Activated gamma-delta T cell treated with Interleukin-2 at 50 U/mL for 16 hours (primary cell): ENCODE results near the gene NOSIP.

Experiments used
- DNase-seq: peaks from one replicate; pipeline ENCODE4 v3.0.0-alpha.2; 2020

Gene NOSIP

GRCh38 chr19:49594993-49595818, 14.8 kb upstream of the NOSIP start:
- no peak for DNase-seq

GRCh38 chr19:49594157-49594992, 14.0 kb upstream of the NOSIP start:
- DNase-seq = no peak

GRCh38 chr19:49593233-49594113, 13.1 kb upstream of the NOSIP start:
- peak; percentile 92 for DNase-seq

DNA sequence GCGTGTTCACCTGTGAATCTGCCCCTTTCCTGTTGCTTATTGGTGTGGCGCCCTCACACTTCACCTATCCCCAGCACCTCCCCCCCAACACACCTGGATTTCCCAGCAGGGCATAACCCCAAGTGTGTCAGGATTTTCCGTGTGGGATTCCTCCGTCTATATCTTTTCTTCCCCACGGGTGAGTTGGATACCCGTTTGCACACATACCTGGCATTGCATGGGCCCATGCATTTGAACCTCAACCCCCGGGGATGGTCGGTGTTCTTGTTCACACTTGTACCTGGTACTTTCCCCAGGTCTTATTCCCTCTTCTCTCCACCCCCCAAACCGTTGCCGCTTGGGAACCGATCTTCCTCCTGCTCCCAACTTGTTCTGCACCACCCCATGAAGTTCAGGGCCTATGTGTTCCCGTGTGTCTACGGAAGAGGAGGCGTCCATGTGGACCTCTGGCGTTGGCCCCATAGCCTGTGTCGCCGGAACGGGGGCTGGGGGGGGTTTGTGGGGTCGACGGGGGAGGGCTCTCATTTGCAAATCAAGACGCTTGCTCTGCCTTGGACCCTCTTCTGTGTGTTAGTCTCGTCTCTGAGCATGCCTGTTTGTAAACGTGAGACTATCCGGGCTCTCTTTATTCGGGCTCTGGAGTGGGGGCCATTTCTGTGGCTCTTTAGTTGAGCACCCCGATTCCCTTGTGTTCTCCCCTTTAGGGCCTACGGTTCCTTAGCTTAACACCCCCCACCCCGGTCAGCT, 12.3 kb upstream of the NOSIP start:
- DNase-seq = no peak

GRCh38 chr19:49591731-49592485, 11.6 kb upstream of the NOSIP start:
- DNase-seq = peak; percentile 41

- DNase-seq = peak; percentile 68
Measured at GRCh38 chr19:49590971-49591730, 10.8 kb upstream of the NOSIP start, which contains the start of gene PRR12. PRR12 (plus strand) TSS chr19:49591182; CDS start chr19:49591655, 473 bp downstream.

- peak; percentile 94 for DNase-seq
Measured at GRCh38 chr19:49590071-49590970, 10.0 kb upstream of the NOSIP start.

GRCh38 chr19:49589502-49589905, 9.1 kb upstream of the NOSIP start:
- no peak for DNase-seq

DNA sequence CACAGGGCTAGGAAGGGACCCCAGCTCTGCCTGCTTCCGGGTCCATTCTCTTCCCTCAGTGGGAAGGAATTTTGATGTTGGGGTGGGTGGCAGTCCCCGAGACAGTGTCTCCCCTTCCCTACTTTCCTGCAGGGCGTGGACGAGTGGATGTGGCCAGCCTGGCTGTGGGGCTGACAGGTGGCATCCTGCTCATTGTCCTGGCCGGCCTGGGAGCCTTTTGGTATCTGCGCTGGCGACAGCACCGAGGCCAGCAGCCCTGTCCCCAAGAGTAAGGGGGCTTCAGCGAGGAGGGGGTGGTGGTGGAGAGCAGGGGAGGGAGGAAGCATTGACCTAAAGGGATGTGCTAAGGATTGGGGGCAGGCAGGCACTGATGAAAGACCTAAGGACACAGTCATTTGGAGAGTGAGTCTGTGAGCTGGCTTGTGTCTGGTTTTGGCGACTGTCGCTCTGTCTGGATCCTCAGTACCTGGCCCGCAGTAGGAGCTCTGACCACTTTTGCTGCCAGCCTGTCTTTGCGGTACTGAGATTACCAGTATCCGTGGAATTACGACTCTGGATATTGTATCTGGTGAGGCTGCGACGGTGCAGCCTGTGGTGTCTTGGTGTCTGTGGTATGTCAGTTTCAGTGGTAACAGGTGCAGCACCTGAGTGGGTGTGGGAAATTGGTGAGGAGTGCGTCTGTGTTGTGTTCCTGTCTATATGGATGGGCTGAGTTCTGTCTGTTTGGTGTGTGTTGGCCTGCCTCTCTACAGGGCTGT, 8.2 kb upstream of the NOSIP start:
- DNase-seq = no peak

- no peak for DNase-seq
Measured at GRCh38 chr19:49587227-49587626, 6.9 kb upstream of the NOSIP start.

GRCh38 chr19:49585023-49585422, 4.7 kb upstream of the NOSIP start:
- DNase-seq = no peak

- DNase-seq = no peak
Measured at GRCh38 chr19:49583239-49583638, 2.9 kb upstream of the NOSIP start.

DNA sequence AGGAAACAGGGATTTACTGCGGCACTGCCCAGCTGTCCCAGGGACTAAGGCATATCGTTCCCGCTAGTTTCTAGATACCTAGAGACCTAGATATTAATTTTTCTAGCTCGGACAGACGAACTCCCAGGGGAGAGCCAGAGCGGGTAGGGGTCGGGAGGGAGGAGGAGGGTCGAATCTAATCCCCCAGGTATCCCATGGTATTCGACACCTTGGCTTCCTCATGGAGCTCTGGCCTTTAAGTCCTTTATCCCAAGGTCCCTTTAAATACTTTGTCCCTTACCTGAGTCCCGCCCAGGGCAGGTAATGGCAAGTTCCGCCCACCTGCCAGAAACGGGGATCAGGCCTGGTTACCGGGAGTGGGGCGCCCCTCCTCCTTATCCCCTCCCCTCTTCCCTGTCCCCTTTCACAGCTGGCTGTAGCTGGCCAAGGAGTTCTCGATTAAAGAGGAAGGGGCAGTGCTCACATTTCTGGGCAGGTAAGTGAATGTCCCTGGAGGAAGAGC, 702 bp upstream of the NOSIP start, which contains the start of gene PRRG2:
Gene PRRG2, plus strand, starts transcription at position 310 of the 502 bp plus-strand sequence. CDS start 1,904 bp downstream, outside the sequence.
- DNase-seq = no peak

DNA sequence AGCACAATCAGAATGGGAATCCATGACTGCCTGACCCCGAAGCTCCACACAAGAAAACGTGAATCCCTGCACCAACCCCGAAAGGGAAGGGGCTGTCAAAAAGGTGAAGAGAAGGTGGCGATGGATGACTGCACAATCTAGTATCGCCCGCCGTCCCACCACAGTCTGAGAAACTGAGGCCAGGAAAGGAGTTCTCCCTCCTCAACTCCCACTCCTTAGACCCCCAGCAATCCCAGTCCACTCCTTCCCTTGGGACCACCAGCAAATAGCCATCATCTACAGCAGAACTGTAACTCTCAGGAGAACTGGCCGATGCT, 451 bp downstream of the NOSIP start:
- no peak for DNase-seq

DNA sequence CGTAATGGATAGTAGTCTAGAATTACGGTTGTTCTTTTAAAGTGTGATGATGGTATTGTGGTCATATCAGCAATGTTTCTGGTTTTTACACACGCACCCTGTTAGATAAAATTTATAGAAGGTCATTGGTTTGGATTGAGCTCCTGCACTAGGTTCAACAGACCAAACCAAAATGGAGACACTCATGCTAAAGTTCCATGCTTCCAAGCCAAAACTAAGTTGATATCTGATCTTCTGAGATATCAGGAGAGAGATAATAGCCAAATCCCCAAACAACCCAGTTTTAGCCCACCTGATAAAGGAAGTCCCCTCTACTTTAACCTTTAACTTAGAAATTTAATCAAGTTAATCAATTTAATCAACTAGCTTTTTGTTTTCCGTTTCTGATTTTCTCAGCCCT, 1.2 kb downstream of the NOSIP start:
- no peak for DNase-seq

DNA sequence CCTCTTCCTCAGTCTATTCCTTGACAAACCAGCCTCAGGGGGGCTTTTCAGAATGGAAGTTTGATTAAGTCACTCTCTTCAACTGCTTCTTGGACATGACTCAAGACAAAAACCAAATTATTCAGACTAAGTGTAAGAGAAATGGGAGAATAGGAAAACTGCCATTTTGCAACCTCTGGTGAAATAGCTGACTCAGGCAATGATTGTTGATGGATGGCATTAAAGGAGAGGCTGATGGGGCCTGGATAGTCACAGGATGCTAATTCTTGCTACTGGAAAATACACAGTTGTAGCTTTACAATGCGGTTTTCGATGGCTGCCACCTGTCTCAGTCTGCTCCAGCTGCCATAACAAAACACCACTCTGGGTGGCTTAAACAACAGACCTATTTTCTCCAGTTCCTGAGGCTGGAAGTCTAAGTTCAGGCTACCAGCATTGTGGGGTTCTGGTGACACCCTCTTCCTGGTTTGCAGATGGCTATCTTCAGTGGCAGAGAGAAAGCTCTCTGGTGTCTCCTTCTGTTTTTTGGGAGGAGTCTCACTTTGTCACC, 6.1 kb downstream of the NOSIP start:
- no peak for DNase-seq

DNA sequence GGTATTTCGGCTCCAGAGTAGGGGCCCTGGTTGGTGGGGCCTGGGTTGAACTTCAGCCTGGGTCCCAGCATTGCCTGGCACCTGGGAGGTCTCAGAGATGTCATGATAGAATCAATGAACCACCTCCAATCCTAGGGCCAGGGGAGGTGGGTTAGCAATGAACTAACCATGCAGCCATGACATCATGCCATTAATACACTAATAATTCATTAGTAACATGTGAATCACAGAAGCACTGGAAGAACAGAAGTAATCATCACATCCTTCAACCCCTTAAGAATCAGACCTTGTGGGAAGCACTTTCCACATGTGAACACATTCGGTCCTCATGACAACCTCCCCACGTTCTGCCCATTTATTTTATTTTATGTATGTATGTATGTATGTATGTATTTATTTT, 6.9 kb downstream of the NOSIP start:
- DNase-seq = no peak

DNA sequence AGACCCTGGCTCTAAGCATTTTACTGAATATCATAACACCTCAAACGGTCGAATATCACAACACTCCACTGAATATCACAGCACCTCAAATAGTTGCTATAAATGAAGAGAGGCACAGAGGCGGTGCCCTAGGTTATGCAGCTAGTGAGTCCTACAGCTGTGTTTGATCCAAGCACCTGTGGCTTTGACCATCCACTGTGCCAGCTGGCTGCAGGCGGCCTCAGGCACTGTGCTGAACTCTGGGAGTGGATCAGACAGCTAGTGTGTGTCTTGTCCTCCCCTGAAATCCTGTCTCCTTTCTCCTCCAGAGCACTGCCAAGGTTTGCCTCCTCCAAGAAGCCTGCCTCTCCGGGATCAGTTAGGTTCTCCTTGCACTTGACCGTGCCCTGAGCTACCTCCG, 7.3 kb downstream of the NOSIP start:
- no peak for DNase-seq
